Adipocyte (in vitro differentiated cells): ENCODE results near the gene CPHXL.

Source experiments
- DNase-seq: peaks from one replicate; pipeline ENCODE4 v3.0.0-alpha.2; 2015; ENCODE audit warnings: low read depth
- H3K27me3 ChIP-seq: replicated peaks from 2 replicates; pipeline ENCODE4 v1.7.0; 2013; ENCODE audit warnings: mild to moderate bottlenecking, low read length, moderate library complexity; ENCODE audit not compliant: control insufficient read depth, insufficient read depth
- H3K36me3 ChIP-seq: 2 replicates; pipeline ENCODE4 v1.7.0; 2013; ENCODE audit warnings: low read length, mild to moderate bottlenecking, moderate library complexity; ENCODE audit not compliant: control insufficient read depth, insufficient read depth, severe bottlenecking
- H3K4me1 ChIP-seq: 2 replicates; pipeline ENCODE4 v1.7.0; 2013; ENCODE audit warnings: mild to moderate bottlenecking, low read length, moderate library complexity; ENCODE audit not compliant: control insufficient read depth, insufficient read depth
- H3K4me3 ChIP-seq: 2 replicates; pipeline ENCODE4 v1.7.0; 2013; ENCODE audit warnings: mild to moderate bottlenecking, low read length, moderate library complexity
- H3K9ac ChIP-seq: 2 replicates; pipeline ENCODE4 v1.7.0; 2013; ENCODE audit warnings: mild to moderate bottlenecking, low read length, moderate library complexity
- H3K9me3 ChIP-seq: 2 replicates; pipeline ENCODE4 v1.7.0; 2013; ENCODE audit warnings: mild to moderate bottlenecking, low read length, moderate library complexity; ENCODE audit not compliant: control insufficient read depth

The CPHXL gene

DNA sequence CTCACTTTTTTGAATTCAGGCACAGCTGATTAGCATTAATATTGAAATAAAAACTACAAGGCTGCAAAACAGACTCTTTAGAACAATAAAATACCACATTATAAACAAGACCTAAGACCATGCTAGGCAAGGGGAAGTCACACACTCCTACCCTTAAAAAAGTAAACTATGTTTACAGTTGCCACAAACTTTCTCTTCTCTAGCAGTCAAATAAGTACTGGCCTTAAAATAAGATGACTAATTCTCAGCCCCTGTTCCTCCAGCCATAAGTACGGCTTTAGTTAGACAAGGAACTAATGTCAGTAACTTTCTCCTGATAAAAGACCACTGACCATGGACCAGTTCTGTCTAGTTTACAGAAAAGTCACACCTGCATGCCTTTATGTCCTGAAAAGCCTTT, 19.5 kb upstream of the CPHXL start:
- no peaks in the 10 kb centered on the region for H3K27me3 ChIP-seq
- no peak for DNase-seq
- H3K9ac ChIP-seq: no peak overlapping the region
- H3K9me3 ChIP-seq: peaks cover 18% of the 10 kb centered on the region
- H3K4me1 ChIP-seq: no peaks in the 10 kb centered on the region
- no peaks in the 10 kb centered on the region for H3K36me3 ChIP-seq
- no peak overlapping the region for H3K4me3 ChIP-seq

- no peak overlapping the region for H3K4me3 ChIP-seq
- no peaks in the 10 kb centered on the region for H3K36me3 ChIP-seq
- peaks cover 18% of the 10 kb centered on the region for H3K9me3 ChIP-seq
- no peak for DNase-seq
- H3K27me3 ChIP-seq: no peaks in the 10 kb centered on the region
- H3K4me1 ChIP-seq: no peaks in the 10 kb centered on the region
- no peak overlapping the region for H3K9ac ChIP-seq
Measured at GRCh38 chr16:75745242-75745641, 19.0 kb upstream of the CPHXL start.

DNA sequence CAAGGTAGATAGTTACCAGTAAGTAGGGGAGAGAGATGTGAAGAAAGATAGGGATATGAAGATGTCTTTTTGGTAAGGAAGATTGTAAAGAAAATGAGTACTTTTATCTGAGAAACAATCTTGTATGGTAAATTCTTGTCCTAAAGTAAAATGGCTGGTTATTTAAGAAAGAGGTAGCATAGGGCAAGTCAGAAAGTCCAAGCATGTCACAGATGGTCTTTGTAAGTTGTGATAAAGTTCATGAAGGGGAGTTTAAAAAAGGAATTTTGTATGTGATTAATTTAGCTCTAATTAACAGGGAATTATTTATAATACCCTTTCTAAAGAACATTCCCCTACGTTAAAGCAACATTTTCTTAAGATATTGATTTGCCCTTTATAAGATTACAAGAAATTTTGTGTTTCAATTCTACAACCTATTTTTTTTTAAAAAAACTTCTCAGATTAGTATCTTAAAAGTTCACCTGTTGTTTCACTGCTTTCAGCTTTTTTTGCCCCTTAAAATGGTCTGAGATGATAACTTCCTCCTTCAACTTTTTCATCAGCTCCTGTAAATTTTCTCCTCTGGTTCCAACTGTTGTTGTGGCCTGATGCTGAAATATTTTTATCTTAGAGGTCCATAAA, 16.2 kb upstream of the CPHXL start:
- DNase-seq: no peak
- no peaks in the 10 kb centered on the region for H3K4me1 ChIP-seq
- H3K36me3 ChIP-seq: no peaks in the 10 kb centered on the region
- H3K9ac ChIP-seq: no peak overlapping the region
- H3K9me3 ChIP-seq: peaks cover 18% of the 10 kb centered on the region
- H3K27me3 ChIP-seq: no peaks in the 10 kb centered on the region
- H3K4me3 ChIP-seq: no peak overlapping the region

DNA sequence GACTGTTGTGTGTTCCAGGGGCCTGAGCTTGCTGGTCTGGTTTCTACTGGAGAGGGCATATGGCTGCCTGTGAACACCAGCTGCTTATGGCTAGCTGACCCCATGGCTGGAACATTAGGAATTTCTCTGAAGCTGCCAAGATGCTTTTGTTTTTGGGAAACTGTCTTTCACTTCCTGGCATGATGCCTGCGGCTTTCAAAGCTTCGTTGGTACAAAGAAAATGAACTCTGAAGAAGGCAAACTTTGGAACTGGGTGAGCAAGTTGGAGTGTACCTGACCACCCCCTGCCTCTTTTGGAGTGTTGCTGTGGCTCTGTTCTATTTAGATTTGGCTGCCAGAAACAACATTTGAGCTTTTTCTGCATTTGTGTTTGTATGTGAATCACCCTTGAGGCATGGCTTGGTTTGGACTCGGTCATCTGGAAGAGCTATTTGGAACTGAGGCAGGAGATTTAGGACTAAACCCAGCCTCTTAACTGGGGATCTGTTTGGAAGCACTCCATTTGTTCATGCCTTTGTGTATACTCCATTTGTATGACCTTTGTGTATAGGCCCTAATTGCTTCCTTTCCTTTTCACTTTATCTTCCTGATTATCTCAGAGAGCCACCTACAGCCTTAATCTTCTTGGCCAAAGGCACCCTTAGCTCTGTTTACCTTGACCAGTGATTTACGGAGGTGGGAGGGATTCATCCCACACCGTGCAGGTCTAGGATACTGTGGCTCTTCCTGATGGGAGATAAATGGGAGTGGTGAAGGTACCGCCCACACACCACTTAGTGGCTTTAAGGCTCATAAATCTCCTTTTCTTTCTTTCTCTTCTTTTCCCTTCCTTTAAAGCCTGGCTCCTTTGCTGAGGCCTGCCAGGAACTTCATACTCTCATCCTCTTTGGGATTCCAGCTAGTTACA, 7.3 kb upstream of the CPHXL start:
- Histone ChIP-seq H3K36me3 (no peaks in the 10 kb centered on the region), H3K4me1 (peaks cover 18% of the 10 kb centered on the region), H3K9ac (peak overlapping the region; percentile 19), H3K27me3 (no peaks in the 10 kb centered on the region), H3K9me3 (no peaks in the 10 kb centered on the region), H3K4me3 (peak overlapping the region; percentile 73)
- DNase-seq: peak; percentile 76

DNA sequence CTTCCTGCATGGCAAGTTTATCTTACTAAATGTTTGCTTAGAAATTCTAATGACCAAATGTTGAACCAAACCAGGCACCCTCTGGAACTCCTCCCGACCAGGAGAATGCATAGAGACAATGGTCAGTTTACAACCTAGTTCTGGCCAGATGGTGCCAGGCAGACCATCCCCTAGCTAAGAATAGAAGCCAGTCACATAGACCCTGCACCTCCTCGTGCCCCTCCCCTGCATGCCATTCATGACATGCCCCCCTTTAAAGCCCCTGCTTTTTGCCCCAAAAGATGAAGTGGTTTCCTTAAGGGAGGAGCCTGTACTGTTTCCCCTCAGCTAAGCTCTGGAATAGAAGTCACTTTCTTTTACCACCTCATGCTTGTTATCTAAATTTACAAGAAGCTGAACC, 6.6 kb upstream of the CPHXL start:
- no peak for DNase-seq
- H3K27me3 ChIP-seq: no peaks in the 10 kb centered on the region
- H3K4me3 ChIP-seq: peak overlapping the region; percentile 73
- H3K9me3 ChIP-seq: no peaks in the 10 kb centered on the region
- no peaks in the 10 kb centered on the region for H3K36me3 ChIP-seq
- peaks cover 18% of the 10 kb centered on the region for H3K4me1 ChIP-seq
- H3K9ac ChIP-seq: peak overlapping the region; percentile 5

GRCh38 chr16:75727221-75727620, 931 bp upstream of the CPHXL start:
- Histone ChIP-seq H3K9ac (no peak overlapping the region), H3K9me3 (no peaks in the 10 kb centered on the region), H3K4me1 (no peaks in the 10 kb centered on the region), H3K27me3 (no peaks in the 10 kb centered on the region), H3K4me3 (no peak overlapping the region), H3K36me3 (no peaks in the 10 kb centered on the region)
- DNase-seq: no peak

DNA sequence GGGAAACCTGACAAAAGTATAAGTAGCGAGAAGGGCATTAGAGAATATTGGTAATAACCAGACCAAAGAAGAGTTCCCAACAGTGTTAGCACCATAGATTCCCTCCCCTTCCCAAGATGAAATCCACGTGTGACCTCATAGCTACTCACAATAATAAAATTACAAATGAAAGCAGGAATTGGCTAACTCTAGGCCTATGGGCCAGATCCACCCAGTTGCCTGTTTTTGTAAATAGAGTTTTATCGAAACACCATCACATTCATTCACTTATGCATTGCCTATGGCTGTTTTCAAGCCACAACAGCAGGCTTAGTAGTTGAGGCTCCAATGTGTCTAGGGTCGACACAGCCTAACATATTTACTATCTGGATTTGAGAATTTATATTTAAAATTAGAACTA, 7.8 kb downstream of the CPHXL start:
- H3K4me1 ChIP-seq: no peaks in the 10 kb centered on the region
- H3K27me3 ChIP-seq: no peaks in the 10 kb centered on the region
- no peak overlapping the region for H3K9ac ChIP-seq
- no peak for DNase-seq
- no peak overlapping the region for H3K4me3 ChIP-seq
- H3K36me3 ChIP-seq: no peaks in the 10 kb centered on the region
- H3K9me3 ChIP-seq: no peaks in the 10 kb centered on the region

GRCh38 chr16:75714661-75715060, 11.6 kb downstream of the CPHXL start:
- H3K9me3 ChIP-seq: peaks cover 15% of the 10 kb centered on the region
- H3K9ac ChIP-seq: no peak overlapping the region
- no peaks in the 10 kb centered on the region for H3K36me3 ChIP-seq
- H3K27me3 ChIP-seq: no peaks in the 10 kb centered on the region
- no peaks in the 10 kb centered on the region for H3K4me1 ChIP-seq
- DNase-seq: no peak
- no peak overlapping the region for H3K4me3 ChIP-seq

GRCh38 chr16:75710344-75710743, 15.9 kb downstream of the CPHXL start:
- no peaks in the 10 kb centered on the region for H3K36me3 ChIP-seq
- no peaks in the 10 kb centered on the region for H3K27me3 ChIP-seq
- no peaks in the 10 kb centered on the region for H3K4me1 ChIP-seq
- H3K9me3 ChIP-seq: peaks cover 19% of the 10 kb centered on the region
- H3K4me3 ChIP-seq: no peak overlapping the region
- DNase-seq: no peak
- H3K9ac ChIP-seq: no peak overlapping the region

DNA sequence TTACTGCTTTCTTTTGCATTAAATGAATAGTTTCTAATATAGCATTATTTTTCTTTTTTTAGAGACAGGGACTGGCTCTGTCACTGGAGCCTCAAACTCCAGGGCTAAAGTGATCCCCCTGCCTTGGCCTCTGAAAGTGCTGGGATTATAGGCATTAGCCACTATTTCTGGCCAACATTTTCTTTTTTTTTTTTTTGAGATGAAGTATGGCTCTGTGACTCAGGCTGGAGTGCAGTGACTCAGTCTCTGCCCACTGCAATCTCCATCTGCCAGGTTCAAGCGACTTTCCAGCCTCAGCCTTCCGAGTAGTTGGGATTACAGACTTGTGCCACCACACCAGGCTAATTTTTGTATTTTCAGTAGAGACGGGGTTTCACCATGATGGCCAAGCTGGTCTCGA, 23.0 kb downstream of the CPHXL start:
- H3K27me3 ChIP-seq: no peaks in the 10 kb centered on the region
- no peak overlapping the region for H3K9ac ChIP-seq
- peak; percentile 6 for DNase-seq
- no peaks in the 10 kb centered on the region for H3K4me1 ChIP-seq
- H3K4me3 ChIP-seq: no peak overlapping the region
- no peaks in the 10 kb centered on the region for H3K36me3 ChIP-seq
- no peaks in the 10 kb centered on the region for H3K9me3 ChIP-seq

- Histone ChIP-seq H3K36me3 (no peaks in the 10 kb centered on the region), H3K4me3 (no peak overlapping the region), H3K27me3 (no peaks in the 10 kb centered on the region), H3K9ac (no peak overlapping the region), H3K4me1 (no peaks in the 10 kb centered on the region), H3K9me3 (no peaks in the 10 kb centered on the region)
- peak; percentile 3 for DNase-seq
Measured at GRCh38 chr16:75702242-75702641, 24.0 kb downstream of the CPHXL start.
